HepG2 (cell line): ENCODE measurements around the gene PSEN1. TPM values are rescaled to one million over a fixed set of nuclear protein-coding genes. Genes with fewer than 3 reads are reported as not detected.

ENCODE experiments used
- CBX5 ChIP-seq: sonication (generic); formaldehyde crosslinking; IDR thresholded peaks from 2 replicates; pipeline ENCODE4 v1.4.0; 2020; ENCODE audit warnings: missing genetic modification reagents, borderline replicate concordance
- CHD4 ChIP-seq: fragments of 200-600 bp; sonication (generic); IDR thresholded peaks from 2 replicates; pipeline ENCODE4 v1.7.0; 2017; ENCODE audit warnings: mild to moderate bottlenecking, low read length, borderline replicate concordance
- FOSL1 ChIP-seq: sonication (generic); formaldehyde crosslinking; IDR thresholded peaks from 2 replicates; pipeline ENCODE4 v1.9.0; 2021; ENCODE audit warnings: missing genetic modification reagents, borderline replicate concordance
- FOSL2 ChIP-seq: sonication (generic); formaldehyde crosslinking; IDR thresholded peaks from 2 replicates; pipeline ENCODE4 v1.4.0; 2020; ENCODE audit warnings: missing genetic modification reagents
- MAFF ChIP-seq: IDR thresholded peaks from 2 replicates; pipeline ENCODE4 v1.6.1; 2011; ENCODE audit warnings: low read depth, low read length, improper control_type of control experiment
- MAFK ChIP-seq, 2 experiments: IDR thresholded peaks in 1 of 2; conservative IDR thresholded peaks in 1 of 2; 2 replicates each; pipeline ENCODE4 v1.6.1; 2011; ENCODE audit warnings: improper control_type of control experiment in 2 of 2, low read length in 2 of 2
- MAZ ChIP-seq, 2 experiments: sonication (generic) in 1 of 2; formaldehyde crosslinking in 1 of 2; IDR thresholded peaks; 2 replicates each; pipeline versions ENCODE4 v1.5.0 to v1.6.1; 2012 to 2020; ENCODE audit warnings: low read depth in 2 of 2, mild to moderate bottlenecking in 2 of 2, borderline replicate concordance in 1 of 2, improper control_type of control experiment in 1 of 2, low read length in 1 of 2, missing genetic modification reagents in 1 of 2, moderate library complexity in 1 of 2
- RARA ChIP-seq: IDR thresholded peaks from 2 replicates; pipeline ENCODE4 v1.6.1; 2016; ENCODE audit warnings: missing genetic modification reagents, missing compliant biosample characterization
- TEAD3 ChIP-seq: optimal IDR thresholded peaks from 2 replicates; pipeline ENCODE3; 2016; ENCODE audit warnings: borderline replicate concordance
- ZNF10 ChIP-seq: sonication (generic); formaldehyde crosslinking; IDR thresholded peaks from 2 replicates; pipeline ENCODE4 v1.4.0; 2020; ENCODE audit warnings: mild to moderate bottlenecking, low read depth, missing genetic modification reagents, borderline replicate concordance
- ZNF264 ChIP-seq: sonication (generic); formaldehyde crosslinking; IDR thresholded peaks from 2 replicates; pipeline ENCODE4 v1.4.0; 2020; ENCODE audit warnings: missing genetic modification reagents
- ZNF432 ChIP-seq: sonication (generic); formaldehyde crosslinking; IDR thresholded peaks from 2 replicates; pipeline ENCODE4 v1.5.0; 2020; ENCODE audit warnings: missing genetic modification reagents, mild to moderate bottlenecking, borderline replicate concordance
- ZSCAN12 ChIP-seq: sonication (generic); formaldehyde crosslinking; IDR thresholded peaks from 2 replicates; pipeline ENCODE4 v1.9.0; 2021; ENCODE audit warnings: mild to moderate bottlenecking, missing genetic modification reagents
- polyA plus RNA-seq, 8 experiments: library from polyadenylated mRNA; depleted of rRNA in 3 of 8; stranded (reverse) in 7 of 8; unstranded in 1 of 8; fragments of >200 nt; fragmentation: Illumina TruSeq in 4 of 8; extraction: Trizol in 4 of 8; gene quantifications; 2 replicates each; pipeline versions ENCODE4 v1.2.1 to v1.2.3, GENCODE V29; 2011 to 2016; ENCODE audit warnings: low read depth in 4 of 8, missing spikeins in 1 of 8, mixed read lengths in 1 of 8; ENCODE audit not compliant: insufficient read depth in 1 of 8
- total RNA-seq, 5 experiments: library from RNA; depleted of rRNA; stranded (reverse); fragments of >200 nt; fragmentation: Illumina TruSeq; extraction: Trizol; gene quantifications; 2 replicates each; pipeline ENCODE4 v1.2.3, GENCODE V29; 2016; ENCODE audit warnings: low read depth in 1 of 5
- TF ChIP-seq, protein P1 (sequence below): sonication (generic); formaldehyde crosslinking; IDR thresholded peaks from 2 replicates; pipeline ENCODE4 v1.5.1; 2020; ENCODE audit warnings: mild to moderate bottlenecking, missing genetic modification reagents, borderline replicate concordance
- TF ChIP-seq, protein P2 (sequence below): sonication (generic); formaldehyde crosslinking; IDR thresholded peaks from 2 replicates; pipeline ENCODE4 v1.8.1; 2023; ENCODE audit warnings: mild to moderate bottlenecking, missing genetic modification reagents
- TF ChIP-seq, protein P3 (sequence below), 2 experiments: sonication (generic) in 1 of 2; formaldehyde crosslinking in 1 of 2; IDR thresholded peaks; 2 replicates each; pipeline versions ENCODE4 v1.5.1 to v1.6.1; 2011 to 2020; ENCODE audit warnings: borderline replicate concordance in 1 of 2, low read depth in 1 of 2, low read length in 1 of 2, mild to moderate bottlenecking in 1 of 2, missing genetic modification reagents in 1 of 2, moderate library complexity in 1 of 2

The PSEN1 gene
- total and polyA plus RNA-seq, 2 of the 13 experiments (the other 11 are each of a cell fraction or from before 2014, with no cell fraction given), result 12.5 to 26.6 TPM

DNA sequence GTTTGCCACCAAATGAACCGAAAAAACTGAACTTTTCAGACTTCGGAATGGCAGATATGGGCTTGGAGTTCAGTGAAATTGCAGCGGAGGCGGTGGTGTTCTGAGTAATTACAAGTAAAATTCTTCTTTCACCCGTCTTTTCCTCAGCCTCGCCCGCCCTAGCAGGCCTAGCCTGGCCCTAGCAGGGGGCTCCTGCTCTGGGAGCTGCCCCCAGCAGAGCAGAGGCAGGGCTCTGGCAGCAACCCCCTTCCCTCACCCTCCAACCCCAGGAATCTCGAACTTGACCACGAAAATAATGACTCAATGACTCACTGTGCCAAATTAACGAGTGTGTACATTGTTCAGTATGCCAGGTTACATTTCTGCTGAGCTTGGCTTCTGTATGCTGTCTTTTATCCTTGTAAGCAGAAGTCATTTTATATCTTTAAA is 102.1 kb downstream of the PSEN1 start (continued):
- TF ChIP-seq, protein P1, sequence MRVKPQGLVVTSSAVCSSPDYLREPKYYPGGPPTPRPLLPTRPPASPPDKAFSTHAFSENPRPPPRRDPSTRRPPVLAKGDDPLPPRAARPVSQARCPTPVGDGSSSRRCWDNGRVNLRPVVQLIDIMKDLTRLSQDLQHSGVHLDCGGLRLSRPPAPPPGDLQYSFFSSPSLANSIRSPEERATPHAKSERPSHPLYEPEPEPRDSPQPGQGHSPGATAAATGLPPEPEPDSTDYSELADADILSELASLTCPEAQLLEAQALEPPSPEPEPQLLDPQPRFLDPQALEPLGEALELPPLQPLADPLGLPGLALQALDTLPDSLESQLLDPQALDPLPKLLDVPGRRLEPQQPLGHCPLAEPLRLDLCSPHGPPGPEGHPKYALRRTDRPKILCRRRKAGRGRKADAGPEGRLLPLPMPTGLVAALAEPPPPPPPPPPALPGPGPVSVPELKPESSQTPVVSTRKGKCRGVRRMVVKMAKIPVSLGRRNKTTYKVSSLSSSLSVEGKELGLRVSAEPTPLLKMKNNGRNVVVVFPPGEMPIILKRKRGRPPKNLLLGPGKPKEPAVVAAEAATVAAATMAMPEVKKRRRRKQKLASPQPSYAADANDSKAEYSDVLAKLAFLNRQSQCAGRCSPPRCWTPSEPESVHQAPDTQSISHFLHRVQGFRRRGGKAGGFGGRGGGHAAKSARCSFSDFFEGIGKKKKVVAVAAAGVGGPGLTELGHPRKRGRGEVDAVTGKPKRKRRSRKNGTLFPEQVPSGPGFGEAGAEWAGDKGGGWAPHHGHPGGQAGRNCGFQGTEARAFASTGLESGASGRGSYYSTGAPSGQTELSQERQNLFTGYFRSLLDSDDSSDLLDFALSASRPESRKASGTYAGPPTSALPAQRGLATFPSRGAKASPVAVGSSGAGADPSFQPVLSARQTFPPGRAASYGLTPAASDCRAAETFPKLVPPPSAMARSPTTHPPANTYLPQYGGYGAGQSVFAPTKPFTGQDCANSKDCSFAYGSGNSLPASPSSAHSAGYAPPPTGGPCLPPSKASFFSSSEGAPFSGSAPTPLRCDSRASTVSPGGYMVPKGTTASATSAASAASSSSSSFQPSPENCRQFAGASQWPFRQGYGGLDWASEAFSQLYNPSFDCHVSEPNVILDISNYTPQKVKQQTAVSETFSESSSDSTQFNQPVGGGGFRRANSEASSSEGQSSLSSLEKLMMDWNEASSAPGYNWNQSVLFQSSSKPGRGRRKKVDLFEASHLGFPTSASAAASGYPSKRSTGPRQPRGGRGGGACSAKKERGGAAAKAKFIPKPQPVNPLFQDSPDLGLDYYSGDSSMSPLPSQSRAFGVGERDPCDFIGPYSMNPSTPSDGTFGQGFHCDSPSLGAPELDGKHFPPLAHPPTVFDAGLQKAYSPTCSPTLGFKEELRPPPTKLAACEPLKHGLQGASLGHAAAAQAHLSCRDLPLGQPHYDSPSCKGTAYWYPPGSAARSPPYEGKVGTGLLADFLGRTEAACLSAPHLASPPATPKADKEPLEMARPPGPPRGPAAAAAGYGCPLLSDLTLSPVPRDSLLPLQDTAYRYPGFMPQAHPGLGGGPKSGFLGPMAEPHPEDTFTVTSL (CRISPR knock-in tag), result 0 out of 2 replicates have a peak, but pooled peaks have one; percentile 21
- TF ChIP-seq, protein P2, sequence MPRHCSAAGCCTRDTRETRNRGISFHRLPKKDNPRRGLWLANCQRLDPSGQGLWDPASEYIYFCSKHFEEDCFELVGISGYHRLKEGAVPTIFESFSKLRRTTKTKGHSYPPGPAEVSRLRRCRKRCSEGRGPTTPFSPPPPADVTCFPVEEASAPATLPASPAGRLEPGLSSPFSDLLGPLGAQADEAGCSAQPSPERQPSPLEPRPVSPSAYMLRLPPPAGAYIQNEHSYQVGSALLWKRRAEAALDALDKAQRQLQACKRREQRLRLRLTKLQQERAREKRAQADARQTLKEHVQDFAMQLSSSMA (CRISPR knock-in tag), result no peak
- TF ChIP-seq MAZ (IDR thresholded peaks at IDR 0.05; ENCODE audit: borderline replicate concordance, low read depth, low read length) (peak; percentile 57; the same call in 1 of the 2 replicates), MAZ (CRISPR knock-in tag; IDR thresholded peaks at IDR 0.05; ENCODE audit: low read depth) (no peak), MAFF (peak; percentile 69), FOSL1 (peak; percentile 59), ZSCAN12 (CRISPR knock-in tag) (no peak), CHD4 (no peak), CBX5 (no peak), ZNF264 (CRISPR knock-in tag) (no peak), RARA (CRISPR knock-in tag) (peak; percentile 29; the same call in 1 of the 2 replicates), ZNF10 (CRISPR knock-in tag) (no peak), FOSL2 (CRISPR knock-in tag) (peak; percentile 82), MAFK (conservative IDR thresholded peaks at IDR 0.05 in 1 of 2, IDR thresholded peaks at IDR 0.05 in 1 of 2; ENCODE audit: low read length in 2 of 2) (peak; percentile 63 to 70; a peak in 3 of 4 replicates), ZNF432 (CRISPR knock-in tag) (no peak), TEAD3 (CRISPR knock-in tag) (peak; percentile 90)
- TF ChIP-seq, protein P3, sequence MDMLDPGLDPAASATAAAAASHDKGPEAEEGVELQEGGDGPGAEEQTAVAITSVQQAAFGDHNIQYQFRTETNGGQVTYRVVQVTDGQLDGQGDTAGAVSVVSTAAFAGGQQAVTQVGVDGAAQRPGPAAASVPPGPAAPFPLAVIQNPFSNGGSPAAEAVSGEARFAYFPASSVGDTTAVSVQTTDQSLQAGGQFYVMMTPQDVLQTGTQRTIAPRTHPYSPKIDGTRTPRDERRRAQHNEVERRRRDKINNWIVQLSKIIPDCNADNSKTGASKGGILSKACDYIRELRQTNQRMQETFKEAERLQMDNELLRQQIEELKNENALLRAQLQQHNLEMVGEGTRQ (IDR thresholded peaks at IDR 0.05; ENCODE audit: low read depth, low read length), result no peak
- TF ChIP-seq, protein P3 (CRISPR knock-in tag; IDR thresholded peaks at IDR 0.05; ENCODE audit: borderline replicate concordance), result no peak
